GM18520 (cell line): Measurements from ENCODE around the gene CEP95.

Experiments
- ATAC-seq: cut with Tn5 transposase; IDR thresholded peaks from one replicate; pipeline ENCODE4 v1.9.1; 2021; ENCODE audit not compliant: unreplicated experiment

CEP95 gene

DNA sequence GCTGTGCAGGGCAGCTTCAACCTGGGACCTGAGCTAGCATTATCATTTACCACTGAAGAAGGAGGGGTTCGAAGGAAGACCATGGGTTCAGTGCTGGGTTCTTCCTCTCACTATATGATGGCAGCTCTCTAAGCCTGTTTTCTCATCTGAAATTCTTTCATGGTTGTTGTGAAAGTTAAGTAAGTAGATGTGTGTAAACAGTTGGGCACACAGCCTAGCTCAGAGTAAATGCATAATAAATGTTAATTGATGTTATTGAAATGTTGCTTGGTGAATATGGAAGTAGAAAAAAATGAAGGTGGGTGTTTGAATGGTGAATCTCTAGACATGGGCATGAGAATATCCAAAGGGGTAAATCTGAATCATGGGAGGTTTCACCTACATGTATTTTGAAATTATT lies 9.1 kb downstream of the CEP95 start:
- no peak for ATAC-seq

DNA sequence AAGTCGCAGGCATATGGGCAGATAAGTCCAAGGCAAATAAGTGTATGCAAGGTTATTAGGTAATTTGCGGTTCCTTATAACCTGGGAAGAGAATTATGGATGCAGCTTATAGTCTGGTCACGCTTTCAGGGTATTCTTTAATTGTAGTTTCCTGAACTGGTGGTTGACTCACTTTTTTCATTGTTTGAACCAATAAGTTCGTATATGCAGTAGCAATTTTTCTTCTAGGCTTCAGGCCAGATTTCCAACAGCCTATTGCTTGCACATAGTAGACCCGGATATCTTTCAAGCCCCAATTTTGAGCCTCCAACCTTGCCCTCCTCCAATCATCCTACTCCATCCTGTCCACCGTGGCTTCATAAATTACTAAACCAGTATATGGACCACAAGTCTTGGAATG lies 12.8 kb downstream of the CEP95 start:
- no peak for ATAC-seq

DNA sequence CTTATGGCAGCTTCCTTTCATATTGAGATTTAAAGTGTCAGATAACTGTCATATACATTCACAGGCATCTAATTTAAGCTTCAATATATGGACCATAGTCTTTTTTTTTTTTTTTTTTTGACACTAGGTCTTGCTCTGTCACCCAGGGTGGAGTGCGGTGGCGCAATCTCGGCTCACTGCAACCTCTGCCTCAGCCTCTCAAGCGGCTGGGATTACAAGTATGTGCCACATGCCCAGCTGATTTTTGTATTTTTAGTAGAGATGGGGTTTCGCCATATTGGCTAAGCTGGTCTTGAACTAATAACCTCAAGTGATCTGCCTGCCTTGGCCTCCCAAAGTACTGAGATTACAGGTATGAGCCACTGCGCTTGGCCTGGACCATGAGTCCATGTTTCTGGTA lies 13.6 kb downstream of the CEP95 start:
- ATAC-seq = no peak

DNA sequence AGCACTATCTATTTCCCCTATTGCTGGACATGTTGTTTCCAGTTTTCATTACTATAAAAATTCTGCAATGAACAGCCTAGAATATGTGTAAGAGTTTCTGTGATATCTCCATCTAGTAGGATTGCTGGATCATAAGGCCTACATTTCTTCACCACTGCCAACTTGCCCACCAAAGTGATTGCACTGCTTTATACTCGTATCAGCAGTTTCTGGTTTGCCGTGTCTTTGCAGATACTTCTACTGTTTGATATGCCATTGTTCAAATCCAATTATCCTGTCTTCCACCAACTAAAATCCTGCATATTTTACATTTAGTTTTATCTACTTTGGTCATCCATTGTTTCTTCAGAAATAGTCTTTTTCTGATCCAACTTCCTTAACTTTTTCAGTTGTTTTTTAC lies 21.1 kb downstream of the CEP95 start:
- no peak for ATAC-seq

DNA sequence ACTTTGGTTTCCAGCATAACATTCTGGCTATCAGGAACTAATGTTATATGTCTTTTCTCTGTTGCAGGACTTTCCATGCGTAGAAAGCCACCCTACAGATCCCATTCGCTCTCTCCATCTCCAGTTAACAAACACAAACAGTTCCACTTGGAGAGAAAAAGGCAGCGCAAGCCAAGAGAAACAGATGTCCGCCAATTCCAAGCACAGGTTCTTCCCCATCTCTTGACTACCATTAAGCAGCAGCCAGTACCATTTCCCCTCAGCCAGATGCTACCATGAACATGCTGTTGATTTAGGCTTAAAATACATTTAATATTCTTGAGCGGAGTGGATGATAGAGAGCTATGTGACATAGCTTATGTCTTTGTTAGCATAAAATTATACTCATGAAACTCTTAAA lies 22.4 kb downstream of the CEP95 start:
- no peak for ATAC-seq

DNA sequence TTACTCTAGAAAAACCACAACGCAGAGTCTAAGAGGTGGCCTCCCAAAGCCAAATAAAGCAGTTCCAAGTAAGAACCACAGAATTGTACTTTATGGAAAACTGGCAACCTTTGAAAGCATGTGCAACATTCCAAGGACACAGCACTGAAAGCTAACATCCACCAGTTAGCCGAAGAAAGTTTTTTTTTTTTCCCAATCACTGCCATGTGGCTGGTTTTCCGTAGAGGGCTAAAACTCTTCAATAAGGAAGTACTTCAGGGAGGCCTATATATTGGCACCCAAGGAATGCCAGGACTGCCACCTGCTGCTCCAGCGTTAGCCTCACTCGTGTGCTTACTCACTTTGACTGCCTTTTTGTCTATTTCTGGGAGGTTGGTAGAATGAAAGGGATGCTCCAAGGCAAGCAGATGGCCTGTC lies 25.2 kb downstream of the CEP95 start:
- no peak for ATAC-seq

DNA sequence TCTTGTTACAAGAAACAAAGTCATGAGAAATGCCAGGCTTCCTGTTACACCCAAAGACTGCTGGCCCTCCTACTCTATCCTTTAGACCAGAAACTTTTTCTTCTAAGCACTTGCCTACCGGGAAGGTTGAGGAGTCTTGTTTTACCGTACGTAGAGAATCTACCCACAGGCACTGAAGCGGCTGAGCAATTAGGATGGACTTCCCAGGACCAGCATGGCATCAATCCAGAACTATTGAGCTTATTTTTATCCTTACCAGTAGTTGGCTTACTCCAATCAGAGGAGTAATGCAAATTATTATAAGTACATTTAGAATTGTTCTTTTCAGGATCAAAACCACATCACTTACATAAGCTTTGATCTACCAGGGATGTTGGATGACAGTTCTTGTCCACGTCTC lies 25.6 kb downstream of the CEP95 start:
- ATAC-seq = no peak

DNA sequence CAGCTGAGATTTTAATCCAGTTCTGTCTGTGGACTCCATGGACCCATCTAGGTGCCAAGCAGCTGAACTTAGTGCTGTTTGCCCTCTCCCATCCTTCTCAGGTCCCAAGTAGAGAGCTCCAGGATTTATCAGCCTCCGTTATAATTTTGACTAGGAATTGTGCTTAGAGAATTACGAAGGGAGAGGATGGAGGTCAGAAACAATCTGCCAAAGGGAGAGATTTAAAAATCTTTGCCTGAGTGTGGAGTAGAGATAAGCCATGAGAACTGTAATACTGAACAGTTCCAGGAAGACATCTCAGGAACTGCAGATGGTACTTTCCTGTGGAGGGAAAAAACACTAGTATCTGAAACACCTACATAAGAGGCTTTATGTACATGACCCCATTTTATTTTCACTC lies 27.0 kb downstream of the CEP95 start:
- ATAC-seq = no peak

DNA sequence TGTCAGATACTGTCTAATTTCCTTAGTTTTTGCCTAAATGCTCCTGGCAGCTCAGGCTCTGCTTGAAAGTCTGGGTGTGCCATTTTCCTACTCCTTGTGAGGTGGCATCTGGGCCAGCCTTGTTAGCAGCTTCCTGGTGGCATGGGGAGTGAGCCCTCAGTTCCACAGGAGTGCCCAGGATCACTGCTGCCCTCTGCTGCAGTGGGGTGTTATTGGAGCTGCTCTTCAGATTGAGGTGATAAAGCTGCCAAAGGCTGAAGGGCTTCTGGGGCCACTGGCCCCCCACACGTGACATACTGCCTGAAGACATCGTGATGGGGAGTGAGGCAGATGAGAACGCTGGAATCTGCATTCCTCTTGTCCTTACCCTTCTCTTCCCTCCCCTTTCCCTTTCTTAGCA lies 27.4 kb downstream of the CEP95 start:
- no peak for ATAC-seq

DNA sequence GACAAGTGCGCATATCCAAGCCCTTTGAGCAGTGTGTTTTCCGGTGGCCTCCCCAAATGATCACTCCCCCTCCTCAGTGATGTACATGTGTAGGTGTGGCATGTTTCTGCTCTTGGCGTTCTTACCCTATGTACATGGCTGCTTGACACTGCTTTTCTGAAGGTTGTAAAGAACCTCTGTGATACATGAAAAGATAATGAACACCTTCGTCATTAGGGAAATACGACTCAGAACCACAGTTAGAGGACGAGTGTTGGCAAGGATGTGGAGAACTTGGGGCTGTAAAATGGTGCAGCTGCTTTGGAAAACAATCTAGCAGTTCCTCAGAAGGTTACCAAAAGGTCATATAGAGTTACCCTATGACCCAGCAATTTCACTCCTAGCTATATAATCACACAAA lies 28.6 kb downstream of the CEP95 start:
- ATAC-seq = no peak

DNA sequence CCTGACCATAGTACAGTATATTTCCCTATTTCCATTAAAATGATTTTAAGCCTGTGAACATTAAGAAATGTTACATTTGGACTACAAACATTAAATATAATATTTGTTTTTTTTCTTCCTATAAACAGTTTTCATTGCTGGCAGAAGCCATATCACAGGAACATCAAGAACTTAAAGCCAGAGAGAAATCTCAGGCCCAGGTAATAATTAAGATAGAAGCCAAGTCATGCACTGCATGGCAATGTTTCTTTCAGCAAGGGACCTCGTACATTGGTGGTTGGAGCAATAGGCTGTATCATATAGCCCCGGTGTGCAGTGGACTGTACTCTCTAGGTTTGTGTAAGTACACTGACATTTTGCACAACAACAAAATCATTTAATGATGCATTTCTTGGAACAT lies 30.1 kb downstream of the CEP95 start:
- no peak for ATAC-seq

DNA sequence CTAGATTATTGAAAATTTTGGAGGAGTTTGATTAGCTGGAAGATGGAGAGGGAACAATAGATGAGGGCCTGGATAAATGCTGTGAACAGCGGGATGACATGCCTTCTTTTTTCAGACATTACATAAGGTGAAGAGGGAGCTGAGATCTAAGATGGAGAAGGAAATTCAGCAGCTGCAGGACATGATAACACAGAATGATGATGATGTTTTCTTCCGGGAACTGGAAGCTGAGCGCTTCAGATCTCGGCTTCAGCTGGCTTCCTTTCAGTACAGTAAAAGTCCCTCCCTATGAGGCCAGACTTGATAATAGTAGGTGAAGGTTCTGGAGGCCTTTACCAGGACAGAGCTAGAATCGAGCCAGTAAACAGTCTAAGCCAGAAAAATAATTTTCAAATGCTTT lies 30.7 kb downstream of the CEP95 start:
- no peak for ATAC-seq

DNA sequence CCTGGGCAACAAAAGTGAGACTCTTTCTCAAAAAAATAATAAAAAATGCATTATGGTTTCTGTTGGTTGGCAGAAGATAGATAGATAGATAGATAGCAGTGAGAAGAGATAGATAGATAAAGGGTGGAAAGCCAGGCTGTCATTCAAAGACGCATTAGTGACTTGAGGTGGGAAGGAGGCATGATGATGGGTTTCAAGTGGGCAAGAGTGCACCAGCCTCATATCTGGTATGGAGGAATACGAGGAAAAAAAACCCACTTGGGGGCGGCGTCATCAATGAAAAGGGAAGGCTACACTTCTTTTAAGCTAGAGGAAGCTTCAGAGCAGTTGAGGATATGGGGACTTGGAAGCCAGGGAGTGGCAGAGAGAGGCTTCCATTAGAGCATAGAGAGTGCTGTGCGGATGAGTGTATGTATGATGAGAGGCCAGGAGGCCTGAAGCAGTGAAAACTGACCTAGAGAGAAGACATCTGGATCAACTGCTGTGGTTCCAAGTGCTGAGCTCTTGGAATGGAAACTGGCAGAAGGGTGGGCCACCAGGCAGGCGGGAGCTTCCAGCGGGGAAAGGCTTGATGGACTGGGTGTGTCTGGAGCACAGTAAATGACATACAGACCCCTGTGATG lies 31.8 kb downstream of the CEP95 start:
- ATAC-seq = no peak

DNA sequence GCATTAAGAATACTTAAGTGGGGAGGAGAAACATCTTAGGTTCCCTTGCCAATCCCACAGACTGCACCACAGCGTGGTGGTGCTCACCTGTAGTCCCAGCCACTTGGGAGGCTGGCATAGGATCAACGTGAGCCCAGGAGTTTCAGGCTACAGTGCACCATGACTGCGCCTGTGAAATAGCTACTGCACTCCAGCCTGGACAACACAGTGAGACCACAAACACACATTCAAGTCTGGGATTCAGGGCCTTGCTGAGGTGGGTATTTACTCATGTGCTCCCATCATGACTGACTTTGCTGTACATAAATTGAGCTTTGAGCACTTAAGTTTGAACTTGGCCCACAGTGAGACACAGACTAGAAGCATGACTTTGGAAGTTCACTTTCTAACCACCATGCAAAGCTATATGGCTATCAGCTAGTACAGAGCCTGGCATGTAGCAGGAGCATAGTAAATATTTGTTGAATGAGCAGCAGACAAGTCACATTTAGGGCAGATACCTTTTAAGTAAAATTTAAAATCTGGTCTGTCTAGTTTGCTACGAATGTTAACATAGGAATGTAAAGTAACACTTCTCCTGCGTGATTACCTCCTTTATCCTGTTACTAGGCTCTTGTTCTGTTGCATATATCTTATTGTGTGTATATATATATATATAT lies 33.5 kb downstream of the CEP95 start:
- no peak for ATAC-seq

DNA sequence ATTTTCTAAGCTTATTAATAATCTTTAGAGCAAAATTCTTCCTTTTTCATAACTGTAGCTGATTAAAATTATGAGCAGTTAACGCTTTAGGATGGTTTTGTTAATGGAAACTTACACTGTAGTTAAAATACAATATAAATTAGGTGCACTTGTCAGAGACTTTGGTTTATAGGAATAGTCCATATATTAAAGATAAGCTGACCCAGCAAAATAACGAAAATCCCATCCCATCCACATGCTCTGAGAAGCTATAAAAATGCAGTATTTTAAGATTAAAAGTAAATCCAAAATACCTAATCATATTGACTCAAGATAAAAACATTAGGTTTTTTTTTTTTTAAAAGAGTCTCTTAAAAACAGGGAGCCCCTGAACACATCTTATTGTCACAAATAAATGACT lies 38.0 kb downstream of the CEP95 start:
- ATAC-seq = no peak

DNA sequence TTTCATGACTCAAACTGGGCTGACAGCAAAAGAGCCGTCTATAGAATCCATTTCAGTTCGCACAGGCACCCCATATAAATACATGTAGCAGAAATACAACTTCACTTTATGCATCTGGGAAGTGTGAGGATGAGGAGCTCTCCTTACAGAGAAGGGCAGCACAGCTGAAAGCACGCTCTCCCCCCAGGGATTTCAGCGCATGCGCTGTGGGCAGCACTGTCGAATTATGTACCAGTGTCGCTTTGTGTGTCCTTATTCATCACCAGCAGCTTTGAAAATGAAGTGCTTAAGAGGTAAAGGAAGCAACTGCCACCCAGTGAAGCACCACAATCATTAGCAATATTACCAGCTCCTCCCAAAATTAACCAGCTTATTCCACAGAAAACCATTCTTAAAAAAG lies 39.9 kb downstream of the CEP95 start:
- ATAC-seq = no peak

DNA sequence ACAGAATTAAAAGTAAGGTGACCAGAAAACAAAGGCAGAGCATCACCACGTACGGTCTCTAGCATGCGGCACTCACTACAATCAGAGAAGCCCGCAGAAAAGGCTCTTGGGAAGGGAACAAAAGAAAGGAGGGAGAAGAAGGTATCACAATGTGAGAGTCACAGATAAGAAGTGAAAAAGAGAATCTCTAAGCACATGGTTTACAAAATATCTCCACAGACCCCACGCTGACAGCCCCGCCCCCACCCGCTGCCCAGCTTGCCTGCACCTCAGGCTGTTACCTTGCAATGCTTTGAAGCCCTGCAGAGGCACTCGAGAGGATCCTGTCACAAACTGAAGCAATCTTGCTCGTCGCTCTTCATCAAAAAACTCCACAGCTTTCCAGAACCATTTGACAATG lies 40.5 kb downstream of the CEP95 start:
- no peak for ATAC-seq

DNA sequence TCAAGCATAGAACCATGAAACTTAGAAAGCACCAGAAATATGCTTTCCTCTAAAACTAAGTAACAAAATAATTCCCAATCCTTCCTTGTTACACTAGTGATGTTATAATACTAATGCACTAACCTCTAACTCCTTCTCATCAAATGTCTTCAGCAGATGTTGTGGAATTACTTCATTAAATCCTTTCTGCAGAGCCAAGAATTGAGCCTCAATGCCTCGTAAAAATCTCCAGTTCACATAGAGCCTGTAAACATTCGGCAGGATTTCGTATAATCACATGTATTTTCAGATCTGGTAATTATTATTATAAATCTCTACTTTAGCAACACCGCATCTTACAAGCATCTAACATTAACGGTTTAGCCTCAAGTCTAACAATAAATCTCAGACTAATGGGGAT lies 44.7 kb downstream of the CEP95 start:
- no peak for ATAC-seq

DNA sequence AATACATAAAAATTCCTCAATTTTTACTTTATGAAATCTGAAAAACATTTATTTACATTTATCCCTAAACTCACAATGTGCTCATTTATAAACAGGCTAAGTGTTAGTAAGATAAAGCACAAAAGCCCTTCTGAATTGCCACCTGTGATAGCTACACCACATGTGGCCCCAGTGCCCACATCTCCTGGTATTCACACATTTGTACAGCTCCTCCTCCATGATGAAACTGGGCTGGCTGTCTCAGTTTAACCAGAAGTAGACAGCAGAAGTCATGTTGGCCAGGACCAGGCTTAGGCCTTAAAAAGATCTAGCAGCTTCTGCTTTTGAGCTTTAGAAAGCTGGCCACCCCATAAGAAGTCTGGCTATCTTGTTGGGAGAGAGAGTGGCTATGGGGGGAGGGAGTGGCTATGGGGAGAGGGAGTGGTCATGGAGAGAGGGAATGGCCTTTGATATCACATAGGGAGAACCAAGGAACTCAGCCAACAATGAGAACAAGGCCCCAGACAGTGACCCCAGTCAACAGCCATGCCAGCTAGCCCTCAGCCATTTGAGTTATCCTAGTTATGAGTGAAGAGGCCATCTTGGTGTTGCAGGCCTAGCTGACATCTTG lies 47.4 kb downstream of the CEP95 start:
- ATAC-seq = no peak

DNA sequence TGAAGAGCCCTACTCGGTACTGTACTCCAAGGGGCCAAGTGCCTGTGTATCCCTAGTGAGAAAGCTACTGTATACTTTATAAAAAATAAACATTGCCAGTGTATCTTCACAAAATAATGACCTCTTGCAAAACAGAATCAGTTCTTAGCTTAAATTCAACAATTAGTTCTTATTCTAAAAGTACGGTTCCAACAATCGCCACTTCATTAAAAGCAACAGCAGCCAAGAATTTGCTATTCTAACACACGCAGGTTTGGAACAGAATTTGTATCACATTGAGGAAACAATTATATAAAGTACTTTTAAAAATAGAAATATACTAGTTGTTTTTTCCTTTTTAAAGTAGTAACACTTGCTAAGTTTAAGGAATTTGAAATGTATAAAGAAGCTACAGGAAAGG lies 48.5 kb downstream of the CEP95 start:
- no peak for ATAC-seq

DNA sequence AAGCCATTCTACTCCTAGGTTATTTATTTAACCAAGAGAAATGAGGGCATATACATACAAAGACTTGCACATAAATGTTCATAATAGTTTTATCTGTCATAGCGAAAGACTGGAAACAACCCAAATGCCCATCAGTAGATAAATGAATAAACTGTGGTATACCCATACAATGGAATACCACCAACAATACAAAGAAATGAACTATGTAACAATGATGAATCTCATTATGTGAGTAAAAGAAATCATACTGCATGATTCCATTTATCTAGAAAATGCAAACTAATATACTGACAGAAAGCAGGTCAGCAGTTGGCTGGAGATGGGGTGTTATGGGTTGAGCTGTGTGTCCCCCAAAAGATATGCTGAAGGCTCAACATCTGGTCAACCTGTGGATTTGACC lies 57.3 kb downstream of the CEP95 start:
- no peak for ATAC-seq

DNA sequence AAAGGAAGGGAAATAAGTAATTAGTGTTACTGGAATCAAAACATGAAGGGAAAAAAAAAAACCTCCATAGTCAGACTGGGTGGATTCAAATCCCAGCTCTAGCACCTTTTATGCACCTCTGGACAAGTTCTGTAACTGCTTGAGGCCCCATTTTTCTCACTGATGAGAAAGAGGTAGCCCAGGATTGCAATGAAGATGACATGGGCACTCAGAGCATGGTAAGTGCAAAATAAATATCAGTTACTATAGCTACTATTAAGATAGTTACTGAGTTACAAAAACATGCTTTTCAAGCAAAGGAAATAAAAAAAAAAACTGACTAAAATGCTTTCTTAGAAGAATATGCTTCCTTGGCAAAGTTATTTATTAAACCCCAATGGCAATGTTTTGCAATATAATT lies 58.8 kb downstream of the CEP95 start:
- no peak for ATAC-seq

DNA sequence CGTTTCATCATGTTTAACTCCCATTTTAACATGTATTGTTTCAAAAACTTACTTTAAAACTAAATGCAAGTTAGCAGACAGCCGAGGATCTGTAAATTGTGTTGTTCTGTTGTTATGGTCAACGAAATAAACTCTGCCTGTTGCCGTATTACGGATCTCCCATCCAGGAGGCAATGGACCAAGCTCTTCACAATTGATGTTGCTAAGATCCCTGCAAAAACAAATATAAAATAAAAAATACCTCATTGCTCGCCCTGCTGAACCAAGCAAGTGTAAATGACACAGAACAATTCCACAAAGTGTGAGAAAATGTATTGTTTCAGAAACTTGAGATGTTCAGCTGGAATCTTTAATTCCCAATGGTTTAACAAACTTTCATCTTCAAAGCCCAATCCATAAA lies 65.0 kb downstream of the CEP95 start:
- ATAC-seq = no peak
